Large intestine (tissue), 3 donors: ENCODE measurements around the gene ABCG2. TPM values are rescaled to one million over a fixed set of nuclear protein-coding genes. Genes with fewer than 3 reads are reported as not detected.

ENCODE experiments used
- DNase-seq, 2 donors: peaks; one replicate each; pipeline versions ENCODE4 v3.0.0 to v3.0.0-alpha.2; 2013
- H3K27ac ChIP-seq: one replicate; pipeline ENCODE4 v1.5.1; 2013; ENCODE audit warnings: low read length
- H3K27me3 ChIP-seq: 2 replicates; pipeline ENCODE4 v1.6.1; 2013; ENCODE audit warnings: low read length; ENCODE audit not compliant: control insufficient read depth, insufficient read depth
- H3K36me3 ChIP-seq: 2 replicates; pipeline ENCODE4 v1.6.1; 2013; ENCODE audit warnings: low read length; ENCODE audit not compliant: control insufficient read depth, insufficient read depth
- H3K4me1 ChIP-seq: one replicate; pipeline ENCODE4 v1.6.1; 2013; ENCODE audit warnings: low read length; ENCODE audit not compliant: control insufficient read depth, insufficient read depth
- H3K4me3 ChIP-seq: one replicate; pipeline ENCODE4 v1.5.1; 2013; ENCODE audit warnings: low read length
- H3K9me3 ChIP-seq: one replicate; pipeline ENCODE4 v1.6.1; 2013; ENCODE audit warnings: mild to moderate bottlenecking, low read depth, low read length, moderate library complexity; ENCODE audit not compliant: control insufficient read depth
- WGBS: methylation state at CpG from one replicate; pipeline ENCODE4 v1.1.5; 2013; ENCODE audit warnings: low lambda C conversion rate; ENCODE audit not compliant: insufficient coverage; 5-methylcytosine and 5-hydroxymethylcytosine counted together
- polyA plus RNA-seq: library from polyadenylated mRNA; unstranded; fragments of 120-200 nt; gene quantifications from one replicate; pipeline ENCODE4 v1.2.1, GENCODE V29; 2013

ABCG2 gene
- polyA plus RNA-seq, 1 donor, result 5.7 TPM

- H3K9me3 ChIP-seq, result no peaks in the 10 kb centered on the region
- no peaks in the 10 kb centered on the region for H3K36me3 ChIP-seq
- no peak overlapping the region for H3K4me3 ChIP-seq
- H3K27ac ChIP-seq, result no peak overlapping the region
- H3K27me3 ChIP-seq, result no peaks in the 10 kb centered on the region
- WGBS, result 90% methylated on average over 1 of the region's 3 CpGs
- peaks cover 12% of the 10 kb centered on the region for H3K4me1 ChIP-seq
- no peak for DNase-seq
Observed at GRCh38 chr4:88191404-88191803, 33.0 kb upstream of the ABCG2 start.

GRCh38 chr4:88189881-88190585 is 31.6 kb upstream of the ABCG2 start:
- no peak overlapping the region for H3K4me3 ChIP-seq
- DNase-seq, result no peak
- no CpG with 5 or more reads among the region's 3 CpGs for WGBS

GRCh38 chr4:88189418-88189738 is 30.9 kb upstream of the ABCG2 start:
- no peak for DNase-seq
- H3K36me3 ChIP-seq, result no peaks in the 10 kb centered on the region
- no peak overlapping the region for H3K4me3 ChIP-seq
- H3K27ac ChIP-seq, result no peak overlapping the region
- no peaks in the 10 kb centered on the region for H3K9me3 ChIP-seq
- no peaks in the 10 kb centered on the region for H3K4me1 ChIP-seq
- 64% methylated on average over 1 of the region's 1 CpG for WGBS
- H3K27me3 ChIP-seq, result no peaks in the 10 kb centered on the region

More at GRCh38 chr4:88189881-88190585, 31.6 kb upstream of the ABCG2 start:
- H3K27me3 ChIP-seq, result no peaks in the 10 kb centered on the region
- H3K27ac ChIP-seq, result no peak overlapping the region
- no peaks in the 10 kb centered on the region for H3K36me3 ChIP-seq
- no peaks in the 10 kb centered on the region for H3K9me3 ChIP-seq
- no peaks in the 10 kb centered on the region for H3K4me1 ChIP-seq

GRCh38 chr4:88188738-88189417 is 30.4 kb upstream of the ABCG2 start:
- Histone ChIP-seq H3K4me1 (no peaks in the 10 kb centered on the region), H3K36me3 (no peaks in the 10 kb centered on the region), H3K27me3 (no peaks in the 10 kb centered on the region), H3K27ac (no peak overlapping the region), H3K4me3 (no peak overlapping the region), H3K9me3 (no peaks in the 10 kb centered on the region)
- no peak for DNase-seq
- 100% methylated on average over 2 of the region's 6 CpGs for WGBS

GRCh38 chr4:88187766-88188165 is 29.3 kb upstream of the ABCG2 start:
- H3K9me3 ChIP-seq, result no peaks in the 10 kb centered on the region
- H3K4me1 ChIP-seq, result no peaks in the 10 kb centered on the region
- H3K27ac ChIP-seq, result no peak overlapping the region
- no peak for DNase-seq
- no peaks in the 10 kb centered on the region for H3K27me3 ChIP-seq
- H3K4me3 ChIP-seq, result no peak overlapping the region
- WGBS, result no CpG with 5 or more reads among the region's 1 CpG
- no peaks in the 10 kb centered on the region for H3K36me3 ChIP-seq

GRCh38 chr4:88185906-88186305 is 27.5 kb upstream of the ABCG2 start:
- Histone ChIP-seq H3K27ac (no peak overlapping the region), H3K9me3 (no peaks in the 10 kb centered on the region), H3K36me3 (no peaks in the 10 kb centered on the region), H3K27me3 (no peaks in the 10 kb centered on the region), H3K4me3 (no peak overlapping the region), H3K4me1 (no peaks in the 10 kb centered on the region)
- DNase-seq, result no peak

GRCh38 chr4:88179261-88179660 is 20.8 kb upstream of the ABCG2 start:
- H3K36me3 ChIP-seq, result no peaks in the 10 kb centered on the region
- H3K4me1 ChIP-seq, result peaks cover 6% of the 10 kb centered on the region
- H3K4me3 ChIP-seq, result no peak overlapping the region
- no peak overlapping the region for H3K27ac ChIP-seq
- DNase-seq, result no peak
- H3K27me3 ChIP-seq, result no peaks in the 10 kb centered on the region
- WGBS, result 100% methylated on average over 1 of the region's 4 CpGs
- peaks cover 2% of the 10 kb centered on the region for H3K9me3 ChIP-seq

- Histone ChIP-seq H3K4me3 (no peak overlapping the region), H3K27ac (peak overlapping the region; percentile 47), H3K36me3 (no peaks in the 10 kb centered on the region), H3K9me3 (peaks cover 2% of the 10 kb centered on the region), H3K4me1 (peaks cover 6% of the 10 kb centered on the region), H3K27me3 (no peaks in the 10 kb centered on the region)
- DNase-seq, result no peak
- no CpG with 5 or more reads among the region's 2 CpGs for WGBS
Observed at GRCh38 chr4:88178626-88179231, 20.3 kb upstream of the ABCG2 start.

- no peaks in the 10 kb centered on the region for H3K36me3 ChIP-seq
- no peak overlapping the region for H3K4me3 ChIP-seq
- H3K27me3 ChIP-seq, result no peaks in the 10 kb centered on the region
- no CpG with 5 or more reads among the region's 4 CpGs for WGBS
- H3K9me3 ChIP-seq, result peaks cover 2% of the 10 kb centered on the region
- H3K27ac ChIP-seq, result peak overlapping the region; percentile 47
- peaks cover 6% of the 10 kb centered on the region for H3K4me1 ChIP-seq
- peak; percentile 66 to 69 for DNase-seq
Observed at GRCh38 chr4:88177983-88178625, 19.7 kb upstream of the ABCG2 start.

GRCh38 chr4:88172987-88173386 is 14.5 kb upstream of the ABCG2 start:
- no peaks in the 10 kb centered on the region for H3K36me3 ChIP-seq
- no peaks in the 10 kb centered on the region for H3K27me3 ChIP-seq
- no peak overlapping the region for H3K4me3 ChIP-seq
- H3K4me1 ChIP-seq, result no peaks in the 10 kb centered on the region
- no peak overlapping the region for H3K27ac ChIP-seq
- no peak for DNase-seq
- H3K9me3 ChIP-seq, result no peaks in the 10 kb centered on the region
